DOHH2 (cell line): ENCODE data around the gene SYVN1.

Source experiments
- H3F3A ChIP-seq: fragments of 200-600 bp; sonication (generic), shearing (Covaris generic); 2 replicates; pipeline ENCODE4 v1.6.0; 2016; ENCODE audit warnings: antibody characterized with exemption, mild to moderate bottlenecking; ENCODE audit not compliant: control insufficient read depth, insufficient read depth
- H3K27ac ChIP-seq: fragments of 200-600 bp; sonication (generic); 2 replicates; pipeline ENCODE4 v1.5.1; 2014; ENCODE audit warnings: low read depth, mild to moderate bottlenecking, low read length, moderate library complexity
- H3K27me3 ChIP-seq: fragments of 200-600 bp; sonication (generic); 2 replicates; pipeline ENCODE4 v1.6.1; 2014; ENCODE audit warnings: mild to moderate bottlenecking, low read length, mixed read lengths; ENCODE audit not compliant: control insufficient read depth
- H3K36me3 ChIP-seq: fragments of 200-600 bp; sonication (generic); 2 replicates; pipeline ENCODE4 v1.6.1; 2014; ENCODE audit warnings: mild to moderate bottlenecking, low read length, moderate library complexity, mixed read lengths; ENCODE audit not compliant: control insufficient read depth
- H3K4me1 ChIP-seq: fragments of 200-600 bp; sonication (generic); 2 replicates; pipeline ENCODE4 v1.6.1; 2014; ENCODE audit warnings: mild to moderate bottlenecking, low read length, mixed read lengths; ENCODE audit not compliant: control insufficient read depth
- H3K4me2 ChIP-seq: fragments of 200-600 bp; sonication (generic); 2 replicates; pipeline ENCODE4 v1.6.0; 2014; ENCODE audit warnings: mild to moderate bottlenecking, low read length, moderate library complexity
- H3K4me3 ChIP-seq: fragments of 200-600 bp; sonication (generic); 2 replicates; pipeline ENCODE4 v1.5.1; 2014; ENCODE audit warnings: mild to moderate bottlenecking, low read length, mixed read lengths
- H3K79me2 ChIP-seq: fragments of 200-600 bp; sonication (generic); 2 replicates; pipeline ENCODE4 v1.6.1; 2014; ENCODE audit warnings: mild to moderate bottlenecking, low read length, mixed read lengths; ENCODE audit not compliant: control insufficient read depth
- H3K9me2 ChIP-seq: fragments of 200-600 bp; sonication (generic); replicated peaks from 2 replicates; pipeline ENCODE4 v1.6.1; 2014; ENCODE audit warnings: mild to moderate bottlenecking, low read length, mixed read lengths; ENCODE audit not compliant: control insufficient read depth
- H3K9me3 ChIP-seq: fragments of 200-600 bp; sonication (generic); 2 replicates; pipeline ENCODE4 v1.6.1; 2014; ENCODE audit warnings: antibody characterized with exemption, low read length, mixed read lengths; ENCODE audit not compliant: control insufficient read depth, insufficient read depth
- H4K20me1 ChIP-seq: fragments of 200-600 bp; sonication (generic); 2 replicates; pipeline ENCODE4 v1.6.0; 2014; ENCODE audit warnings: low read depth, mild to moderate bottlenecking, antibody characterized with exemption, low read length, moderate library complexity; ENCODE audit not compliant: control insufficient read depth, insufficient read depth
- CTCF ChIP-seq: fragments of 200-600 bp; sonication (generic); IDR thresholded peaks from one replicate; pipeline ENCODE4 v1.5.1; 2014; ENCODE audit warnings: antibody characterized with exemption, mild to moderate bottlenecking, low read depth, low read length; ENCODE audit not compliant: poor library complexity, severe bottlenecking
- EZH2phosphoT487 ChIP-seq: fragments of 200-600 bp; sonication (generic); IDR thresholded peaks from 2 replicates; pipeline ENCODE4 v1.6.1; 2017; ENCODE audit warnings: borderline replicate concordance, mild to moderate bottlenecking, antibody characterized with exemption, low read length, moderate library complexity, mixed read lengths

SYVN1 gene

GRCh38 chr11:65135633-65136145 lies 1.4 kb upstream of the SYVN1 start:
- Histone ChIP-seq H3K27ac (peak overlapping the region; percentile 100), H3K9me2 (no peaks in the 10 kb centered on the region), H3K36me3 (peaks cover 34% of the 10 kb centered on the region), H3K9me3 (no peaks in the 10 kb centered on the region), H3K79me2 (peaks cover 46% of the 10 kb centered on the region), H3K27me3 (no peaks in the 10 kb centered on the region), H4K20me1 (peaks cover 12% of the 10 kb centered on the region; the same call in 1 of the 2 replicates), H3F3A (peaks cover 25% of the 10 kb centered on the region), H3K4me3 (peak overlapping the region; percentile 99), H3K4me2 (peak overlapping the region; percentile 99), H3K4me1 (peaks cover 39% of the 10 kb centered on the region)
- TF ChIP-seq EZH2phosphoT487 (no peak), CTCF (no peak)

- no peaks in the 10 kb centered on the region for H3K9me3 ChIP-seq
- peak overlapping the region; percentile 100 for H3K27ac ChIP-seq
- peaks cover 51% of the 10 kb centered on the region for H3K79me2 ChIP-seq
- H3K4me3 ChIP-seq = peak overlapping the region; percentile 99
- H3K27me3 ChIP-seq = no peaks in the 10 kb centered on the region
- peaks cover 40% of the 10 kb centered on the region for H3K36me3 ChIP-seq
- peaks cover 12% of the 10 kb centered on the region; the same call in 1 of the 2 replicates for H4K20me1 ChIP-seq
- peaks cover 43% of the 10 kb centered on the region for H3K4me1 ChIP-seq
- H3K4me2 ChIP-seq = peak overlapping the region; percentile 99
- TF ChIP-seq EZH2phosphoT487 (no peak), CTCF (no peak)
- no peaks in the 10 kb centered on the region for H3K9me2 ChIP-seq
- H3F3A ChIP-seq = peaks cover 29% of the 10 kb centered on the region
Measured at GRCh38 chr11:65134952-65135632, 773 bp upstream of the SYVN1 start.

- Histone ChIP-seq H3K4me1 (peaks cover 54% of the 10 kb centered on the region), H3K9me3 (no peaks in the 10 kb centered on the region), H3K36me3 (peaks cover 54% of the 10 kb centered on the region), H3K9me2 (no peaks in the 10 kb centered on the region), H3F3A (peaks cover 43% of the 10 kb centered on the region), H3K4me2 (peak overlapping the region; percentile 99), H3K4me3 (peak overlapping the region; percentile 99), H4K20me1 (peaks cover 23% of the 10 kb centered on the region; the same call in 1 of the 2 replicates), H3K27me3 (no peaks in the 10 kb centered on the region), H3K27ac (peak overlapping the region; percentile 100), H3K79me2 (peaks cover 58% of the 10 kb centered on the region)
- TF ChIP-seq CTCF (no peak), EZH2phosphoT487 (no peak)
Measured at GRCh38 chr11:65133724-65134123, 595 bp downstream of the SYVN1 start.
